Colonic mucosa (tissue), 4 donors: ENCODE data around the gene CD200. TPM values are rescaled to one million over a fixed set of nuclear protein-coding genes. Genes with fewer than 3 reads are reported as not detected.

Experiments used
- DNase-seq: peaks from one replicate; pipeline ENCODE4 v3.0.0-alpha.2; 2020
- H3K27ac ChIP-seq: fragments of 200-600 bp; one replicate; pipeline ENCODE4 v1.8.0; 2021
- H3K27me3 ChIP-seq: fragments of 200-600 bp; one replicate; pipeline ENCODE4 v1.8.0; 2021
- H3K36me3 ChIP-seq: fragments of 200-600 bp; one replicate; pipeline ENCODE4 v1.8.0; 2021
- H3K4me1 ChIP-seq: fragments of 200-600 bp; one replicate; pipeline ENCODE4 v1.8.0; 2021; ENCODE audit warnings: mild to moderate bottlenecking
- H3K4me3 ChIP-seq: fragments of 200-600 bp; one replicate; pipeline ENCODE4 v1.8.0; 2021
- H3K9ac ChIP-seq, 2 donors: one replicate each; pipeline ENCODE4 v1.7.0; 2013; ENCODE audit warnings: control low read depth in 2 of 2, low read depth in 2 of 2, low read length in 2 of 2
- H3K9me3 ChIP-seq: fragments of 200-600 bp; one replicate; pipeline ENCODE4 v1.8.0; 2021
- CTCF ChIP-seq: fragments of 200-600 bp; IDR thresholded peaks from one replicate; pipeline ENCODE4 v1.8.0; 2022; ENCODE audit warnings: antibody characterized with exemption, mild to moderate bottlenecking
- intact Hi-C: fragments of 100-400 bp; cut with DNase I; formaldehyde crosslinking; loops from one replicate; pipeline ENCODE4 v1.14.1; 2022
- total RNA-seq, 2 donors: library from RNA; stranded (reverse); fragmentation: NEBNext Ultra II Directional in 1 of 2; extraction: Animal tissue kit (Norgen Biotek cat#: 25700) in 1 of 2; gene quantifications; one replicate each; pipeline ENCODE4 v1.2.1, GENCODE V29; 2021
- donor health status: healthy.
- donor health status: DM: no; HTN: no; CAD: no.
- donor health status: DM: no; HTN: no; CAD: no.

The CD200 gene
- total RNA-seq, 2 donors from 2014 or later, result 7.1 to 7.6 TPM

- Histone ChIP-seq H3K9me3 (no peaks in the 10 kb centered on the region), H3K9ac (no peak overlapping the region), H3K4me1 (no peaks in the 10 kb centered on the region), H3K27me3 (no peaks in the 10 kb centered on the region), H3K27ac (no peak overlapping the region), H3K4me3 (no peak overlapping the region), H3K36me3 (no peaks in the 10 kb centered on the region)
- no peak for DNase-seq
- no peak for TF ChIP-seq CTCF
- intact Hi-C loops, result no loop called here
Observed at GRCh38 chr3:112353365-112353764, 20.4 kb downstream of the CD200 start.

GRCh38 chr3:112354642-112355306 lies 21.8 kb downstream of the CD200 start:
- H3K9me3 ChIP-seq, result no peaks in the 10 kb centered on the region

DNA sequence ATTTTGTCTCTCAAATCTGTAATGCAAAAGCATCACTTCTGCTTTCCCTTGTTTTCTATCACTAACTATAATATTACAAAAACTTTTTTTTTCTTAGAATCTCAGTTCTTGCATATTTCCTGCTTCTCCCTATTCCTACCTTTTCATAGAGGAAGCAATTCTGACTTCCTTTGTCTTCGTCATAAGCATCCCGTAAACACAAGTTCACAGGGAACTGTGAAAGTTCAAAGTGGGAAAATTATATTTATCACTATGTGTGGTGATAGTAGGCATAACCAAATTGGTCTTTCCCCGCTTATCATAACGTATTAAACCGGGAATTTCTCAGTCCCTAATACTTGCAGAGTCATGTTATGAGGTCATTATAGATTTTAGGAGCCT lies 22.3 kb downstream of the CD200 start:
- intact Hi-C loops, result no loop called here

More at GRCh38 chr3:112354642-112355306, 21.8 kb downstream of the CD200 start:
- H3K9ac ChIP-seq, result no peak overlapping the region
- no peak overlapping the region for H3K4me3 ChIP-seq
- TF ChIP-seq CTCF, result no peak
- no peaks in the 10 kb centered on the region for H3K4me1 ChIP-seq
- H3K27me3 ChIP-seq, result no peaks in the 10 kb centered on the region
- no peak overlapping the region for H3K27ac ChIP-seq
- DNase-seq, result no peak
- H3K36me3 ChIP-seq, result no peaks in the 10 kb centered on the region
- intact Hi-C loops, result no loop called here

GRCh38 chr3:112357930-112358780 lies 25.2 kb downstream of the CD200 start:
- H3K4me3 ChIP-seq, result no peak overlapping the region
- no peaks in the 10 kb centered on the region for H3K4me1 ChIP-seq
- no peak for DNase-seq
- no peak for TF ChIP-seq CTCF
- H3K27me3 ChIP-seq, result no peaks in the 10 kb centered on the region
- no peak overlapping the region for H3K9ac ChIP-seq
- no peaks in the 10 kb centered on the region for H3K36me3 ChIP-seq
- intact Hi-C loops, result no loop called here
- H3K9me3 ChIP-seq, result no peaks in the 10 kb centered on the region
- H3K27ac ChIP-seq, result no peak overlapping the region

More for the DNA sequence above, 22.3 kb downstream of the CD200 start:
- H3K4me1 ChIP-seq, result no peaks in the 10 kb centered on the region
- no peak overlapping the region for H3K27ac ChIP-seq
- DNase-seq, result no peak
- H3K4me3 ChIP-seq, result no peak overlapping the region
- H3K27me3 ChIP-seq, result no peaks in the 10 kb centered on the region
- H3K36me3 ChIP-seq, result no peaks in the 10 kb centered on the region
- no peak for TF ChIP-seq CTCF
- no peaks in the 10 kb centered on the region for H3K9me3 ChIP-seq
- H3K9ac ChIP-seq, result no peak overlapping the region

DNA sequence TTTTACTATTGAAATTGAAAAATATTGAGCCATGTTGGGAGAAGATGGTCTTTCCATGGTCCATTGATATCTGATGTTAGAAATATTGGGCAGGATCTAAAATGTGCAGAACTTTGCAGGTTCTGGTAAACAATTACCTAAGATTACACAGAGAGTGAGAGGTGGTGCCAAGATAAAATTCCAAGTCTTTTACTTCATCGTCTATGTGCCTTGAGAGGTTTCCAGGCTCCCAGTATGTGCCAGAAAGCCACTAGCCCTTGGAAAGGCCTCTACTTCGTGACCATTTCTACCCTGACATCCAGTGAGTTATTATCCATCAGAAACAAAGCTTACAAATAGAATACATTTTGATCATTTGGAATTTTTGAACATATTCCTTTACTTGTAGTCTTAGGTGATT lies 27.6 kb downstream of the CD200 start:
- Histone ChIP-seq H3K4me3 (no peak overlapping the region), H3K27ac (no peak overlapping the region), H3K9me3 (no peaks in the 10 kb centered on the region), H3K36me3 (no peaks in the 10 kb centered on the region), H3K4me1 (no peaks in the 10 kb centered on the region), H3K27me3 (no peaks in the 10 kb centered on the region), H3K9ac (no peak overlapping the region)
- intact Hi-C loops, result no loop called here
- no peak for DNase-seq
- no peak for TF ChIP-seq CTCF
